ENCODE measurements around the gene LHX1. TPM values are rescaled to one million over a fixed set of nuclear protein-coding genes. Genes with fewer than 3 reads are reported as not detected.

Gene LHX1
- total RNA-seq, 1 donor from 2014 or later: not detected

- intact Hi-C loops (cut with DNase I): no loop called here
- H3K9me3 ChIP-seq: no peaks in the 10 kb centered on the region
- H3K4me3 ChIP-seq: no peak overlapping the region
- no peak for ATAC-seq
- H3K27ac ChIP-seq: no peak overlapping the region
- H3K27me3 ChIP-seq (ENCODE audit: low read depth): no peaks in the 10 kb centered on the region
- TF ChIP-seq CTCF (IDR thresholded peaks at IDR 0.05): no peak
- no peak for DNase-seq
- peaks cover 2% of the 10 kb centered on the region for H3K36me3 ChIP-seq
- H3K4me1 ChIP-seq: no peaks in the 10 kb centered on the region
These were observed 38.7 kb downstream of the LHX1 start for GRCh38 chr17:36975922-36976515.

GRCh38 chr17:36977066-36977465, 39.8 kb downstream of the LHX1 start:
- no peak overlapping the region for H3K27ac ChIP-seq
- DNase-seq: no peak
- no peak for ATAC-seq
- intact Hi-C loops (cut with DNase I): no loop called here
- no peaks in the 10 kb centered on the region for H3K27me3 ChIP-seq (ENCODE audit: low read depth)
- H3K4me1 ChIP-seq: no peaks in the 10 kb centered on the region
- H3K9me3 ChIP-seq: no peaks in the 10 kb centered on the region
- no peak for TF ChIP-seq CTCF (IDR thresholded peaks at IDR 0.05)
- no peak overlapping the region for H3K4me3 ChIP-seq
- no peaks in the 10 kb centered on the region for H3K36me3 ChIP-seq

- intact Hi-C loops (cut with DNase I): no loop called here
These were observed 40.3 kb downstream of the LHX1 start for GRCh38 chr17:36977568-36977967.

GRCh38 chr17:36978810-36979564, 41.7 kb downstream of the LHX1 start:
- no peaks in the 10 kb centered on the region for H3K27me3 ChIP-seq (ENCODE audit: low read depth)
- H3K27ac ChIP-seq: no peak overlapping the region
- no peak for TF ChIP-seq CTCF (IDR thresholded peaks at IDR 0.05)
- no peak overlapping the region for H3K4me3 ChIP-seq
- intact Hi-C loops (cut with DNase I): no loop called here
- H3K36me3 ChIP-seq: no peaks in the 10 kb centered on the region
- DNase-seq (no peak), ATAC-seq (no peak)
- no peaks in the 10 kb centered on the region for H3K4me1 ChIP-seq
- H3K9me3 ChIP-seq: no peaks in the 10 kb centered on the region

More at GRCh38 chr17:36977568-36977967, 40.3 kb downstream of the LHX1 start:
- ATAC-seq (no peak), DNase-seq (no peak)
- no peak for TF ChIP-seq CTCF (IDR thresholded peaks at IDR 0.05)
- Histone ChIP-seq H3K27me3 (ENCODE audit: low read depth) (no peaks in the 10 kb centered on the region), H3K9me3 (no peaks in the 10 kb centered on the region), H3K36me3 (no peaks in the 10 kb centered on the region), H3K4me3 (no peak overlapping the region), H3K27ac (no peak overlapping the region), H3K4me1 (no peaks in the 10 kb centered on the region)

- Histone ChIP-seq H3K27me3 (ENCODE audit: low read depth) (no peaks in the 10 kb centered on the region), H3K9me3 (no peaks in the 10 kb centered on the region), H3K36me3 (no peaks in the 10 kb centered on the region), H3K4me3 (no peak overlapping the region), H3K27ac (no peak overlapping the region), H3K4me1 (no peaks in the 10 kb centered on the region)
- DNase-seq (no peak), ATAC-seq (no peak)
- intact Hi-C loops (cut with DNase I): no loop called here
- no peak for TF ChIP-seq CTCF (IDR thresholded peaks at IDR 0.05)
These were observed 42.3 kb downstream of the LHX1 start for GRCh38 chr17:36979565-36979941.

All from lower lobe of right lung (tissue), 2 donors.